Keratinocyte (primary cell): ENCODE data around the gene FLYWCH1. TPM values are rescaled to one million over a fixed set of nuclear protein-coding genes. Genes with fewer than 3 reads are reported as not detected.

Experiments
- DNase-seq: peaks from one replicate; pipeline ENCODE4 v3.0.0-alpha.2; 2011; ENCODE audit warnings: low read depth, missing footprints, low spot score
- FAIRE-seq: peaks from 2 replicates; lab custom pipeline; 2011; peaks lifted over from hg19 to GRCh38; lab: Jason Lieb, UNC
- H2AFZ ChIP-seq: 2 replicates; pipeline ENCODE4 v1.6.0; 2012; ENCODE audit warnings: low read length, control low read depth, inconsistent platforms; ENCODE audit not compliant: control insufficient read depth
- H3K27ac ChIP-seq: 2 replicates; pipeline ENCODE4 v1.5.1; 2011; ENCODE audit warnings: low read length; ENCODE audit not compliant: control insufficient read depth, insufficient read depth
- H3K27me3 ChIP-seq: 3 replicates; pipeline ENCODE4 v1.6.0; 2011; ENCODE audit warnings: low read length; ENCODE audit not compliant: control insufficient read depth, insufficient read depth; ENCODE audit errors: extremely low read depth
- H3K36me3 ChIP-seq, 2 experiments: 2 replicates in 1 of 2; 3 replicates in 1 of 2; pipeline ENCODE4 v1.5.1; 2011; ENCODE audit warnings: low read length in 2 of 2, mild to moderate bottlenecking in 1 of 2; ENCODE audit not compliant: control insufficient read depth in 2 of 2, insufficient read depth in 2 of 2; ENCODE audit errors: extremely low read depth in 1 of 2
- H3K4me1 ChIP-seq: 3 replicates; pipeline ENCODE4 v1.5.1; 2011; ENCODE audit warnings: low read length; ENCODE audit not compliant: control insufficient read depth, insufficient read depth; ENCODE audit errors: extremely low read depth
- H3K4me2 ChIP-seq: 3 replicates; pipeline ENCODE4 v1.6.0; 2011; ENCODE audit warnings: low read depth, low read length; ENCODE audit not compliant: control insufficient read depth, insufficient read depth; ENCODE audit errors: extremely low read depth
- H3K4me3 ChIP-seq, 3 experiments: fragments of 200-600 bp in 1 of 3; sonication (generic) in 1 of 3; 2 replicates in 2 of 3; 3 replicates in 1 of 3; pipeline ENCODE4 v1.5.1; 2011 to 2016; ENCODE audit warnings: low read length in 3 of 3, mild to moderate bottlenecking in 3 of 3, control low read depth in 2 of 3, inconsistent platforms in 1 of 3, low read depth in 1 of 3, mixed read lengths in 1 of 3, mixed run types in 1 of 3, moderate library complexity in 1 of 3; ENCODE audit not compliant: control insufficient read depth in 2 of 3, insufficient read depth in 2 of 3; ENCODE audit errors: extremely low read depth in 1 of 3
- H3K79me2 ChIP-seq: 2 replicates; pipeline ENCODE4 v1.6.0; 2012; ENCODE audit warnings: low read length; ENCODE audit not compliant: control insufficient read depth, insufficient read depth
- H3K9ac ChIP-seq: 3 replicates; pipeline ENCODE4 v1.6.0; 2011; ENCODE audit warnings: low read length; ENCODE audit not compliant: control insufficient read depth, insufficient read depth; ENCODE audit errors: extremely low read depth
- H3K9me1 ChIP-seq: 3 replicates; pipeline ENCODE4 v1.6.0; 2011; ENCODE audit warnings: low read length; ENCODE audit not compliant: control insufficient read depth, insufficient read depth; ENCODE audit errors: extremely low read depth
- H3K9me3 ChIP-seq: 2 replicates; pipeline ENCODE4 v1.5.1; 2012; ENCODE audit warnings: low read depth, low read length; ENCODE audit not compliant: control insufficient read depth
- H4K20me1 ChIP-seq: 3 replicates; pipeline ENCODE4 v1.6.0; 2011; ENCODE audit warnings: low read length; ENCODE audit not compliant: control insufficient read depth, insufficient read depth; ENCODE audit errors: extremely low read depth
- CTCF ChIP-seq, 3 experiments: IDR thresholded peaks in 1 of 3; conservative IDR thresholded peaks in 1 of 3; optimal IDR thresholded peaks in 1 of 3; 2 replicates in 2 of 3; 3 replicates in 1 of 3; pipeline versions ENCODE3 to v1.5.1; 2011; ENCODE audit warnings: low read length in 3 of 3, mild to moderate bottlenecking in 3 of 3, moderate library complexity in 2 of 3, control low read depth in 1 of 3, inconsistent platforms in 1 of 3; ENCODE audit not compliant: insufficient read depth in 2 of 3; ENCODE audit errors: extremely low read depth in 1 of 3
- EZH2 ChIP-seq: IDR thresholded peaks from one replicate; pipeline ENCODE4 v1.6.1; 2012; ENCODE audit warnings: inconsistent platforms, mild to moderate bottlenecking, low read length, moderate library complexity
- dilution Hi-C: fragments of 300-500 bp; cut with MboI; formaldehyde crosslinking; loops from one replicate; pipeline ENCODE4 v1.7.0; 2020; ENCODE audit warnings: low sequenced_read_pairs; ENCODE audit not compliant: extremely low pct_ligation_motif_present
- polyA plus RNA-seq, 5 experiments: library from polyadenylated mRNA; depleted of rRNA in 3 of 5; stranded (reverse) in 3 of 5; stranded (forward) in 1 of 5; unstranded in 1 of 5; fragments of >200 nt; gene quantifications; 1 replicate in 1 of 5; 2 replicates in 3 of 5; 3 replicates in 1 of 5; pipeline versions ENCODE4 v1.2.1 to v1.2.3, GENCODE V29; 2011 to 2012; ENCODE audit warnings: missing spikeins in 2 of 5, low read depth in 1 of 5, low replicate concordance in 1 of 5
- small RNA-seq, 3 experiments: library from RNA; depleted of rRNA; stranded (forward); fragments of <200 nt; gene quantifications; one replicate each; pipeline ENCODE3, GENCODE V24; 2012; ENCODE audit warnings: low read depth in 3 of 3, low replicate concordance in 1 of 3; ENCODE audit not compliant: insufficient read length in 3 of 3

FLYWCH1 gene
- polyA plus RNA-seq, 1 donor (not counting 4 experiments of a cell fraction or from before 2014, with no cell fraction given): 16.2 TPM

GRCh38 chr16:2999929-3000328 is 88.2 kb downstream of the FLYWCH1 start:
- DNase-seq (no peak), FAIRE-seq (no peak)
- H3K9me3 ChIP-seq: no peaks in the 10 kb centered on the region
- H3K9ac ChIP-seq: no peak overlapping the region
- no peaks in the 10 kb centered on the region for H4K20me1 ChIP-seq
- no peak overlapping the region for H3K4me2 ChIP-seq
- no peaks in the 10 kb centered on the region for H3K9me1 ChIP-seq
- dilution Hi-C loops: no loop called here
- H3K36me3 ChIP-seq: no peaks in the 10 kb centered on the region
- H2AFZ ChIP-seq: no peak overlapping the region
- no peaks in the 10 kb centered on the region for H3K27me3 ChIP-seq
- no peak for TF ChIP-seq EZH2
- TF ChIP-seq CTCF (optimal IDR thresholded peaks at IDR 0.05 in 1 of 3, IDR thresholded peaks at IDR 0.05 in 1 of 3, conservative IDR thresholded peaks at IDR 0.05 in 1 of 3; ENCODE audit: extremely low read depth in 1 of 3, insufficient read depth in 2 of 3, low read length in 3 of 3): no peak
- H3K4me1 ChIP-seq: peaks cover 10% of the 10 kb centered on the region
- no peak overlapping the region for H3K27ac ChIP-seq
- H3K79me2 ChIP-seq: no peaks in the 10 kb centered on the region
- no peak overlapping the region for H3K4me3 ChIP-seq

GRCh38 chr16:3000540-3000939 is 88.8 kb downstream of the FLYWCH1 start:
- no peaks in the 10 kb centered on the region for H3K9me1 ChIP-seq
- dilution Hi-C loops: no loop called here
- TF ChIP-seq CTCF (optimal IDR thresholded peaks at IDR 0.05 in 1 of 3, IDR thresholded peaks at IDR 0.05 in 1 of 3, conservative IDR thresholded peaks at IDR 0.05 in 1 of 3; ENCODE audit: extremely low read depth in 1 of 3, insufficient read depth in 2 of 3, low read length in 3 of 3): no peak
- H3K79me2 ChIP-seq: no peaks in the 10 kb centered on the region
- no peaks in the 10 kb centered on the region for H3K27me3 ChIP-seq
- H3K4me1 ChIP-seq: peaks cover 4% of the 10 kb centered on the region
- FAIRE-seq (no peak), DNase-seq (no peak)
- no peak overlapping the region for H3K9ac ChIP-seq
- H3K4me2 ChIP-seq: no peak overlapping the region
- H3K4me3 ChIP-seq: no peak overlapping the region
- H3K36me3 ChIP-seq: no peaks in the 10 kb centered on the region
- H2AFZ ChIP-seq: no peak overlapping the region
- no peaks in the 10 kb centered on the region for H3K9me3 ChIP-seq
- no peak overlapping the region for H3K27ac ChIP-seq
- H4K20me1 ChIP-seq: no peaks in the 10 kb centered on the region

Small RNA genes lying within 50 kb of the gene (small RNA-seq; reads per million reads assigned to genes)
- gene LINC00514: 0 to 0.25 (median 0) reads per million in 3 experiments

Other genes with a start within 250 kb of the FLYWCH1 start
- gene KCTD5, start 229.4 kb upstream of the FLYWCH1 start, polyA plus RNA-seq: 29.0 to 41.1 TPM (median 36.1 TPM) in 3 replicates
- 0.20 to 0.67 TPM (median 0.22 TPM) in 3 replicates for gene PRSS27, start 191.7 kb upstream of the FLYWCH1 start, polyA plus RNA-seq
- 74.1 to 120 TPM (median 101 TPM) in 3 replicates for gene SRRM2, start 159.3 kb upstream of the FLYWCH1 start, polyA plus RNA-seq
- gene ELOB, start 134.7 kb upstream of the FLYWCH1 start, polyA plus RNA-seq: 150 to 593 TPM (median 235 TPM) in 3 replicates
- not detected in 3 replicates for gene PRSS33, start 124.4 kb upstream of the FLYWCH1 start, polyA plus RNA-seq
- gene PRSS41, start 113.5 kb upstream of the FLYWCH1 start, polyA plus RNA-seq: not detected in 3 replicates
- 0.52 to 1.0 TPM (median 0.99 TPM) in 3 replicates for gene PRSS21, start 94.7 kb upstream of the FLYWCH1 start, polyA plus RNA-seq
- 1.7 to 2.6 TPM (median 2.1 TPM) in 3 replicates for gene ZG16B, start 81.6 kb upstream of the FLYWCH1 start, polyA plus RNA-seq
- gene PRSS22, start 53.8 kb upstream of the FLYWCH1 start, polyA plus RNA-seq: 2.2 to 3.7 TPM (median 3.5 TPM) in 3 replicates
- gene FLYWCH2, start 28.7 kb upstream of the FLYWCH1 start, polyA plus RNA-seq: 10.1 to 20.7 TPM (median 13.6 TPM) in 3 replicates
- gene KREMEN2, start 52.3 kb downstream of the FLYWCH1 start, polyA plus RNA-seq: 3.3 to 7.4 TPM (median 3.8 TPM) in 3 replicates
- 16.8 to 26.6 TPM (median 18.4 TPM) in 3 replicates for gene PAQR4, start 57.4 kb downstream of the FLYWCH1 start, polyA plus RNA-seq
- 3.0 to 16.0 TPM (median 6.9 TPM) in 3 replicates for gene PKMYT1, start 68.5 kb downstream of the FLYWCH1 start, polyA plus RNA-seq
- gene CLDN9, start 101.0 kb downstream of the FLYWCH1 start, polyA plus RNA-seq: 0.02 TPM in 1 of 3 replicates, not detected in the others
- gene CLDN6, start 106.3 kb downstream of the FLYWCH1 start, polyA plus RNA-seq: 0.12 TPM in 1 of 3 replicates, not detected in the others
- 147 to 250 TPM (median 188 TPM) in 3 replicates for gene TNFRSF12A, start 108.4 kb downstream of the FLYWCH1 start, polyA plus RNA-seq
- 12.8 to 19.2 TPM (median 13.0 TPM) in 3 replicates for gene HCFC1R1, start 112.0 kb downstream of the FLYWCH1 start, polyA plus RNA-seq
- 10.2 to 15.5 TPM (median 10.3 TPM) in 3 replicates for gene THOC6, start 112.1 kb downstream of the FLYWCH1 start, polyA plus RNA-seq
- gene BICDL2, start 125.0 kb downstream of the FLYWCH1 start, polyA plus RNA-seq: 0.91 to 2.8 TPM (median 1.3 TPM) in 3 replicates
- gene MMP25, start 134.6 kb downstream of the FLYWCH1 start, polyA plus RNA-seq: 0.09 to 0.17 TPM (median 0.17 TPM) in 3 replicates
- 0.28 to 0.67 TPM (median 0.31 TPM) in 3 replicates for gene IL32, start 153.7 kb downstream of the FLYWCH1 start, polyA plus RNA-seq
- not detected in 3 replicates for gene ZSCAN10, start 187.4 kb downstream of the FLYWCH1 start, polyA plus RNA-seq
- gene ZNF205, start 200.7 kb downstream of the FLYWCH1 start, polyA plus RNA-seq: 6.0 to 8.7 TPM (median 8.1 TPM) in 3 replicates
- gene ZNF213, start 223.1 kb downstream of the FLYWCH1 start, polyA plus RNA-seq: 0.51 to 1.1 TPM (median 0.62 TPM) in 3 replicates